ENCODE data around the gene PTPN23. TPM values are rescaled to one million over a fixed set of nuclear protein-coding genes. Genes with fewer than 3 reads are reported as not detected.

The PTPN23 gene
- total RNA-seq, 4 donors from 2014 or later: 14.0 to 61.0 (median 30.2) TPM

DNA sequence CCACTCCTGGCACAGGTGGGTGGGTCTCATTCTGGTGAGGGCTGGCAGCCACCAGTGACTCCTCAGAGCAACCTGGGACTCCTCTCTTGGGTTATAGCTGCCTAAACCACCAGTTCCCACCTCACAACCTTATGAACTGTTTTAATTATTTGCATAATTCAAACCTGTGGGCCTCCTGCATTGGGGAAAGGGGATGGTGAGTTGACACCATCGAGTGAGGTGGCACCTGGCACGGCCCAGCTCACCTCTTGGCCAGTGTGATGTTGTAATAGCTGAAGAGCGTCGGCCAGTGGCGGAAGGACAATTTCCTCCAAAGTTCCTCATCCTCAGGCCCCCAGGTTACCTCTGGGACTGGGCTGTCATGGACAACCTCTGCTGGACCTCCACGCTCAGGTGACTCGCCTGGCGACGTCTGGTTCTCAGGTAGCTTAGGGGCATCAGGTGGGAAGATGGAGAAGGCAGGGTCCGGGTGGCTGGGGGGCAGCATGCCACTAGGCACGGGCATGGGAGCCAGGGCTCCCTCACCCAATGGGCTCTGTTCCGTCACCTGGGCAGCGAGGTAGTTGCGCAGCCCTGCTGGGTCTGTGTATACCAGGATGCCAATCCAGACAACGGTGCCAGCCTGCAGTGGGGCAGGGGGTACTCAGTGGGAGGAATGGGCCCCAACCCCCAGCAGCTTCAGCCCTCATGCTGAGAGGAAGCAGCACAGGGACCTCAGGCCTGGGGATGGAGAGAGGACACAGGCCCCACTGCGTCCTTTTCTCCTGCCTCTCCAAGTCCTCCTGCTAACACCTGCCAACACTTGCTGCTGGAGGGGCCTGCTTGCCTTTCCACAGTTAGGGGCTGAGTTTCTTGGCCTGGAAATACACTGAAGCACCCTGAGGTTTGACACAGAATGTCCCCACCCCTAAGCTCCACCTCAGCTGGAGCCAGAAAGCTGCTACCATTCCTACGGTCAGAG is 38.5 kb downstream of the PTPN23 start:
- TF ChIP-seq, protein P1, sequence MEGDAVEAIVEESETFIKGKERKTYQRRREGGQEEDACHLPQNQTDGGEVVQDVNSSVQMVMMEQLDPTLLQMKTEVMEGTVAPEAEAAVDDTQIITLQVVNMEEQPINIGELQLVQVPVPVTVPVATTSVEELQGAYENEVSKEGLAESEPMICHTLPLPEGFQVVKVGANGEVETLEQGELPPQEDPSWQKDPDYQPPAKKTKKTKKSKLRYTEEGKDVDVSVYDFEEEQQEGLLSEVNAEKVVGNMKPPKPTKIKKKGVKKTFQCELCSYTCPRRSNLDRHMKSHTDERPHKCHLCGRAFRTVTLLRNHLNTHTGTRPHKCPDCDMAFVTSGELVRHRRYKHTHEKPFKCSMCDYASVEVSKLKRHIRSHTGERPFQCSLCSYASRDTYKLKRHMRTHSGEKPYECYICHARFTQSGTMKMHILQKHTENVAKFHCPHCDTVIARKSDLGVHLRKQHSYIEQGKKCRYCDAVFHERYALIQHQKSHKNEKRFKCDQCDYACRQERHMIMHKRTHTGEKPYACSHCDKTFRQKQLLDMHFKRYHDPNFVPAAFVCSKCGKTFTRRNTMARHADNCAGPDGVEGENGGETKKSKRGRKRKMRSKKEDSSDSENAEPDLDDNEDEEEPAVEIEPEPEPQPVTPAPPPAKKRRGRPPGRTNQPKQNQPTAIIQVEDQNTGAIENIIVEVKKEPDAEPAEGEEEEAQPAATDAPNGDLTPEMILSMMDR (IDR thresholded peaks at IDR 0.05): no peak
- DNase-seq (ENCODE audit: low spot score): no peak
- ATAC-seq (ENCODE audit: low FRiP score): no peak

DNA sequence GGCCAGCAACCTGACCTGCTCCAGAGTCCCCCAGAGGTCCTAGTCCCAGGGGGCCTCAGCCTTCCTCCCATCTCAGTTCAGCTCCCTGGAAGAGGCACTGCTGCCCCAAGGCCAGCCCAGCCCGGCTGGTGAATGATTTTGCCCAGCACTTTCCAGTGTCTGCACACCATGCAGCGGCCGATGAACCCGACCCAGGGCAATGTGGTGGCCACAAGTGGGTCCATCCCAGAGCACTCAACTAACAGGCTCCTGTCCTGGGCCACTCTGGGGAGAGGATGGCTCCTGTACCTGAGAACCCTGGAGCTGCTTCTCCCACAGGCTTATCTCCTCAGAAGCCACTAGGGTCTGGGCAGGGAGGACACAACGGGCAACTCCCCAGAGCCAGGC is 39.2 kb downstream of the PTPN23 start:
- DNase-seq (ENCODE audit: low spot score): no peak
- ATAC-seq (ENCODE audit: low FRiP score): no peak
- TF ChIP-seq, protein P1 (IDR thresholded peaks at IDR 0.05): no peak

DNA sequence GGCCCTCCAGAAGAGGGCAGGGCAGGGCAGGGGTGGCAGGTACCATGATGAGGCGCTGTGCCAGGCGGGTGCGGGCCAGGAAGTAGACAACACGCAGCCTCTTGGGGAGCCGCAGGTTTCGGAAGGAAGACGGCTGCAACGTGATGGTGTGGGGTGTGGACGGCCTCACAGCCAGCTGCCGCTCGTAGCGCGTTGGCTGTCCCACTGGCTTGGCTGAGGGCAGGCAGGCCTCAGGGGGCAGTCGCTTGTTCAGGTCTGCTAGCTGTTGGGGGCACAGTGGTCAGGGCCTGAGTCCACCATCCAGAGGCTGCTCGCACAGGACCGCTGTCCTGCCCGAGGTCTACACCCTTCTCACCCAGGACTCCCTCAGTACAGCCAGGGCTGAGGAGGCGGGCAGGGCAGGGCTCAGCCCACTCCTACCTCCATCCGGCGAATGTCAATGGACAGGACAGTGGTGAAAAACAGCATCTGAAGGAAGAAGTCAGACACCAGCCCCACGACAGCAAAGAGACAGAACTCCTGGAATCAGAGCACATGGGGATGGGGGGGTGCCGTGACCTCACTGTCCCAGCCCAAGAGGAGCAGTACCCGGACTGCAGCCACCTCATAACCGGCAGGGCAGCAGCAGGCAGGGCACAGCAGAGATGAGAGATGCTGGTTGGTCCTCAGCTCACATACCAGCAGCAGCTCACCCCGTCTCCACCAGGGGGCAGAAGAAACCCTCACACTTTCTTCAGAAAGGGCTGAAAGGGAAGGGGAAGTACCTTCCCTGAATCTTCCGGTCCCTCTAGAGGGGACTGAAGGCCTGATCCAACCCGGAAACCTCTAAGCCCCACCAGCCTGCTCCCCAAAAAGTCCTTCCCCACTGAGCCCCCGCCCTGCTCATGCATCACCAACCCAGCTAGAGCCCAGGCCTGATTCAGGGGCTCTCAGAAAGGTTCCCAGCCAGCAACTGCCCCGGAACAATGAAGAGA is 40.0 kb downstream of the PTPN23 start:
- ATAC-seq (ENCODE audit: low FRiP score): peak; percentile 54

DNA sequence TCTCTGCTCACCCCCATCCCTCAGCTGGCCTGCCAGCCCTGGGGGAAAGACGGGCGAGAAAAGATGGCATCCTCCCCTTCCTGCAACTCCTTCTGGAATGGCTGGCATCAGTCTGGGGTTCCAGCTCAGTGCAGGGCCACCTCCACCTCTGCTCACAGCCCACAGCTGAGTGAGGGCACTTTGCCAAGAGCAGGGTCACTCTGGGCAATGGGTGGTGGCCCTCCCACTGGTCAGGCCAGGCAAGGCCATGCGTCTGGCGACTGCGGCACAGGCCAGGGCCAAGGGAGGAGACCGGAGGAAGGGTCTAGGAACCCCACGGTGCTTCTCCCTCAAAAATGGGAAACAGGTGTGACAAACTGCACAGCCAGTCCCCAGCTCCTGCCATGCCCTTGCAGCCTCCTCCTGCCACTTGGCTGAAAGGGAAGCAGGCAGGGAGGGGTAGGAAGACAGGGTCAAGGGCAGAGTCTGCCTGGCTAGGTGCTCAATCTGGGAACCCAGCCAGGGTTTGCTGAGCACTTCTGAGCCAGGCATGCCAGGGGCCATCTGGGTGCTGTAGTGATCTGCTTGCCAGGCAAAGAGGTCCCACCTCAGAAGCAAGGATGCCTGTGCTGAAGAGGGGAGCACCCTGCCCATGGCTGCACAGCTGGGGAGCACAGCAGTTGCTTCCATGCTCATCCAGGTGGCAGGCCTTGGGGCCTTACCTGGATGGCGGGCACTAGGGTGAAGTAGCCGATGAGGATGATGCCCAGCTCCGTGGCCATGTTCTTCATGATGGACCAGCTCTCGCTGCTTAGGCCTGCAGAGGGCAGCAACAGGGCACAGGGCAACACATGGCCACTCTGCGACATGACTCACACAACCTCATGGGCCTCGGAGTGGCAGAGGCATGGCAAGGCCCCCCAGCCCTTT is 41.2 kb downstream of the PTPN23 start:
- DNase-seq (ENCODE audit: low spot score): no peak
- TF ChIP-seq, protein P1 (IDR thresholded peaks at IDR 0.05): no peak
- ATAC-seq (ENCODE audit: low FRiP score): no peak

More for the DNA sequence above, 40.0 kb downstream of the PTPN23 start:
- peak; percentile 87 for DNase-seq (ENCODE audit: low spot score)
- TF ChIP-seq, protein P1 (IDR thresholded peaks at IDR 0.05): peak in 2 of 3 donors; percentile 56 to 74

DNA sequence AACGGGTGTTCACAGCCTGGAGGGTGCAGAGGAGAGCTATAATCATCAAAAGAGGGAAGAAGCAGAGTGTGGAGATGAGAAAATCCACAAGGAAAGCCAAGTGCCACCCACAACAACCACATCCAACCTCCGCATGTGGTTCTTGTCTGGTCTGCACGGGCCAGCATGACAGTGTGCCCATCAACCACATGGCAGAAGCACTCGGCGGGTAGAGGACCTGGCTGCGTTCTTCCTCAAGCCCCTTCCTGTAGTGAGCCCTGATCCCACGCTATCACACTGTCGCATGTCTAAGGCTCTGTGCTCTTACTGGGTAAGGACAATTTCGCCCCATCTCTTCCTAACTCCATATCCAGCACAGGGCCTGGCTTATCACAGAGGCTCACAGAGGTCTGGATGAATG is 41.9 kb downstream of the PTPN23 start:
- TF ChIP-seq, protein P1 (IDR thresholded peaks at IDR 0.05): no peak
- no peak for DNase-seq (ENCODE audit: low spot score)
- ATAC-seq (ENCODE audit: low FRiP score): no peak

DNA sequence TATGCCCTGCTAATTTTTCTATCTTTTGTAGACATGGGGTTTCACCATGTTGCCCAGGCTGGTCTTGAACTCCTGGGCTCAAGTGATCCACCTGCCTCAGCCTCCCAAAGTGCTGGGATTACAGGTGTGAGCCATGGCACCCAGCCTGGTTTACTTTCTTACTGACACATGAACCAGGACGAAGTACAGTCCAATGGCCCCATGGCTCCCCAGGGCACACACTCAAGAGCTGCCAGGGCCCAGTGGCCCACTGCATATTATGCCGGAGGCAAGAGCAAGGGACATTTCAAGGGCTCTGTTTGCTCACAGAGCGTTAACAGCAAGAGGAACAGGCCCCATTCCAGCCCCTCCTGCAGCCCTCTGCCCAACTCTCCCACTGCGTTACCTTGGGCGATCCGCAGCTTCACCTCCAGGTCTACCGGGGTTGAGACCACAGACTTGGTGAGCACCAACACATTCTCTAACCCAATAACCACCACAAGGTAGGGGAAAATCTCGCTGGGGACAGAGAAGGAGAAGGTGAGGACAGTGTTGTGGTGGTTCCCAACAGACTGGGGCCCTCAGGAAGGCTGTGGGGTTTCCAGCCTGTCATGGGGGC is 42.8 kb downstream of the PTPN23 start:
- no peak for DNase-seq (ENCODE audit: low spot score)
- ATAC-seq (ENCODE audit: low FRiP score): no peak
- TF ChIP-seq, protein P1 (IDR thresholded peaks at IDR 0.05): no peak

Measured in omental fat pad (tissue), 4 donors.